GM19468 (cell line): ENCODE measurements around the gene SCN8A.

Source experiments
- ATAC-seq: cut with Tn5 transposase; IDR thresholded peaks from one replicate; pipeline ENCODE4 v1.9.1; 2021; ENCODE audit warnings: mild to moderate bottlenecking, moderate library complexity, moderate number of reproducible peaks; ENCODE audit not compliant: unreplicated experiment; ENCODE audit errors: extremely low read depth

SCN8A gene

GRCh38 chr12:51798501-51798900 is 207.5 kb downstream of the SCN8A start:
- no peak for ATAC-seq

GRCh38 chr12:51801027-51801426 is 210.0 kb downstream of the SCN8A start:
- no peak for ATAC-seq

GRCh38 chr12:51806896-51807295 is 215.9 kb downstream of the SCN8A start:
- no peak for ATAC-seq

GRCh38 chr12:51809193-51809592 is 218.2 kb downstream of the SCN8A start:
- no peak for ATAC-seq

- ATAC-seq, result no peak
Measured at GRCh38 chr12:51811203-51812202, 220.5 kb downstream of the SCN8A start.

- ATAC-seq, result no peak
Measured at GRCh38 chr12:51812871-51813270, 221.8 kb downstream of the SCN8A start.

GRCh38 chr12:51813931-51814310 is 222.9 kb downstream of the SCN8A start:
- ATAC-seq, result no peak

GRCh38 chr12:51814311-51815088 is 223.5 kb downstream of the SCN8A start:
- ATAC-seq, result no peak

GRCh38 chr12:51815571-51815970 is 224.5 kb downstream of the SCN8A start:
- no peak for ATAC-seq

- ATAC-seq, result no peak
Measured at GRCh38 chr12:51817027-51817953, 226.3 kb downstream of the SCN8A start.

GRCh38 chr12:51818086-51818485 is 227.1 kb downstream of the SCN8A start:
- no peak for ATAC-seq

- ATAC-seq, result no peak
Measured at GRCh38 chr12:51818566-51819300, 227.7 kb downstream of the SCN8A start.

GRCh38 chr12:51819736-51820525 is 228.9 kb downstream of the SCN8A start:
- no peak for ATAC-seq

- ATAC-seq, result no peak
Measured at GRCh38 chr12:51820526-51821439, 229.8 kb downstream of the SCN8A start.

- no peak for ATAC-seq
Measured at GRCh38 chr12:51821440-51822260, 230.6 kb downstream of the SCN8A start.

- ATAC-seq, result no peak
Measured at GRCh38 chr12:51822261-51822616, 231.2 kb downstream of the SCN8A start.

- no peak for ATAC-seq
Measured at GRCh38 chr12:51822956-51823355, 231.9 kb downstream of the SCN8A start.
